Transverse colon (tissue), 4 donors: ENCODE results near the gene EIF3F.
"Not testable (repeated sequence)": the region's sequence is repeated elsewhere in the genome, so short reads cannot be mapped to it uniquely, and the experiment has no call there.

Experiments used
- CTCF ChIP-seq, 5 experiments: fragments of 200-600 bp in 3 of 5; fragments of 450-650 bp in 2 of 5; sonication (generic) in 3 of 5; IDR thresholded peaks; 1 replicate in 2 of 5; 2 replicates in 3 of 5; pipeline ENCODE4 v1.5.1; 2016 to 2017; ENCODE audit warnings: antibody characterized with exemption in 5 of 5, inconsistent platforms in 3 of 5, mild to moderate bottlenecking in 2 of 5, moderate library complexity in 1 of 5
- EP300 ChIP-seq: sonication (generic); formaldehyde crosslinking; IDR thresholded peaks from one replicate; pipeline ENCODE4 v1.6.1; 2017; ENCODE audit warnings: antibody characterized with exemption, low read depth
- POLR2A ChIP-seq: fragments of 450-650 bp; IDR thresholded peaks from one replicate; pipeline ENCODE4 v1.6.1; 2016; ENCODE audit warnings: antibody characterized with exemption, mild to moderate bottlenecking, moderate library complexity
- POLR2AphosphoS5 ChIP-seq, 3 donors: sonication (generic); formaldehyde crosslinking; IDR thresholded peaks; one replicate each; pipeline ENCODE4 v1.6.1; 2016; ENCODE audit warnings: antibody characterized with exemption in 3 of 3

GRCh38 chr11:7987560-7987883, 385 bp downstream of the EIF3F start:
- TF ChIP-seq CTCF (IDR thresholded peaks at IDR 0.05); POLR2AphosphoS5 (IDR thresholded peaks at IDR 0.05); POLR2A; EP300: not testable (repeated sequence)
